SIG-M5 treated with dmso at 0.1 percent for 504 hours (cell line): ENCODE data around the gene ADAM8.
A peak's percentile ranks its signal among the peaks of the same experiment; 100 is the strongest.

Experiments
- DNase-seq: peaks from one replicate; lab custom pipeline; 2025; ENCODE audit not compliant: unreplicated experiment; lab: John Stamatoyannopoulos, UW

ADAM8 gene

DNA sequence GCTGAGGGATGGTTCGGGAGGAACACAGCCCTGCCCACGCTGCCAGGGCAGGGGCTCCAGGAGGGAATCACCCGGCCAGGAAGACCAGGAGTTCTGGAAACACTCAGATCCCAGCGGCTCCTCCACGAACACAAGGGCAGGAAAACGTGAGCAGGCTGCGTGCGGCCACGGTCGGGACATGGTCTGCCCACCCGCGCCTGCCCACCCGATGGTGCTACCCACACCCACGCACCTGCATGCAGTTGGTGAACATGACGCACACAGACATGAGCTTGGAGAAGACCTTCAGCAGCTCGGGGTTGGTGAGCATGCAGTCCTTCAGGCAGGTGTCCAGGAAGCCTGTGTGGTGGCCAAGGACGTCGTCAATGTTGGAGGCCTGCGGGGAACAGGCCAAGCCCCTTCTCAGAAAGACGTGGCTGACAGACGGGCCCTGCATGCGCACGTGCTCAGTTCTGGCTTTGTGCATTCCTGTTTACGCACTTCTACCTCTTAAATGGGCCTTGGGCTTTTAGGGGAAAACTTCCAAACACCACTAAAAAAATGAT lies 6.2 kb upstream of the ADAM8 start:
- no peak for DNase-seq

DNA sequence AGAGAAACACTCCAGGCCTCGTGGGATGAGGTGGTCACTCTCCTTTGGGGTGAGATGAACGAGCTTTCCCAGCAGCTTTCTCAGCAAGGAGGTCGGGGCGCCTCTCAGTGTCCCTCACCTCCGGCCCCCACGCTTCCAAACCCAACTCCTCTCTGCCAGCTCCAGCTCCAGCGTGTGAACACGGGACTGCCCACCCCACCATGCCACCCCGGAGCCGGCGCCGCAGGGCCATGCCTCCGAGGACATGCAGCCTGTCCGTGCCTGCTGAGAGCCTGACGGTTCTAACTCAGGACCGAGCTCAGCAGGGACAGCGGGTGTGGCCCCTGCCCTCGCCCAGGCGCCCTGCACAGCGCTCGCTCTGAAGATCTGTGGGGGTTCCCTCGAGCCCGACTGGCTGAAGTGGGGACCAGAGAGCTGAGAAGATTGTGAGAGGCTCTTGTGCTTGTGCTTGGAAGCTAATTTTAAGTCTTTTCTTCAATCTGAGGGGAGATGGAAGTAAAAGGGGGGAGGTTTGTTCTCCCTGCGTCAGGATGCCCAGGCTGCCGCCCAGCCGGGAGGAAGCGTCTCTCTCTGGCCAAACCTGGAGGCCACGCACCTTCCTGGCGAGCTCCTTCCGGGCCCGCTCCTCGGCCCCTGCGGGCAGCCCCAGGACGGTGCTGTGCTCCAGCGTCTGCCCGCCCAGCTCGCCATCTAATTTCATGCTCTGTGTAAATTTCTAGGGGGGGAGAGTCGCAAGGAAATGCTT lies 5.1 kb upstream of the ADAM8 start:
- DNase-seq = no peak

DNA sequence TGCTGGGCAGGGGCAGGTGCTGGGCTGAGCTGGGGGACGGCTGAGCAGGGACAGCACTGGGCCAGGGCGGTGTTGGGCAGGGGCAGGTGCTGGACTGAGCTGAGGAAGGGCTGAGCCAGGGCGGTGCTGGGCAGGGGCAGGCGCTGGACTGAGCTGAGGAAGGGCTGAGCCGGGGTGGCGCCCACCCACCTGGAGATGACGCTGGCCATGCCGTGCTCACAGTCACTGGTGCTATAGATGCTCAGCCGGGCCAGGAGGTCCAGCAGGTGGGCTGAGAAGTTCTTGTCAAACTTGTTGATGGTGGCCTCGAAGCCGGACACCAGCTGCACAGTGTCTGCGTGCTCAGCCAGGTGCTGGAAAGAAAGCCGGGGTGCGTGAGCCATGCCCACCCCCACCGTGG lies 4.4 kb upstream of the ADAM8 start:
- no peak for DNase-seq

DNA sequence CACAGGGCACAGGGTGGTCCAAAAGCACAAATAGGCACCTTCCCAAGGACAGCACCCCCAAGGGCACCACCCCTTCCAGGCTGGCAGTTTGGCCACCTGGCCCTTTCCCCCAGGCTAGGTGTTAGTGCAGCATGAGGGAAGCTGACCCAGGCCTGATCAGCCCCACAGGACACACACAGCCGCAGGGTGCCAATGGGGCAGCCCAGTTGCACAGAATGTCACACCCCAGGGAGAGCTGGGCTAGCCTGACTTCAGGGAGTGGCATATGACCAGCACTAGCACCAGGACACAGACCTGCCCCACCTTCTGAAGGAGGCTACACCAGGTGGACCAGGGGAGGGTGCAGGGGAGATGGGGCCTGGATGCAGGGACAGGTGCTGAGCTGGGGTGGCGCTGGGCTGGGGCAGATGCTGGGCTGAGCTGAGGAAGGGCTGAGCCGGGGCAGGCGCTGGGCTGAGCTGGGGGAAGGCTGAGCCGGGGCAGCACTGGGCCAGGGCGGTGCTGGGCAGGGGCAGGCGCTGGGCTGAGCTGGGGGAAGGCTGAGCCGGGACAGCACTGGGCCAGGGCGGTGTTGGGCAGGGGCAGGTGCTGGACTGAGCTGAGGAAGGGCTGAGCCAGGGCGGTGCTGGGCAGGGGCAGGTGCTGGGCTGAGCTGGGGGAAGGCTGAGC lies 3.9 kb upstream of the ADAM8 start:
- no peak for DNase-seq

DNA sequence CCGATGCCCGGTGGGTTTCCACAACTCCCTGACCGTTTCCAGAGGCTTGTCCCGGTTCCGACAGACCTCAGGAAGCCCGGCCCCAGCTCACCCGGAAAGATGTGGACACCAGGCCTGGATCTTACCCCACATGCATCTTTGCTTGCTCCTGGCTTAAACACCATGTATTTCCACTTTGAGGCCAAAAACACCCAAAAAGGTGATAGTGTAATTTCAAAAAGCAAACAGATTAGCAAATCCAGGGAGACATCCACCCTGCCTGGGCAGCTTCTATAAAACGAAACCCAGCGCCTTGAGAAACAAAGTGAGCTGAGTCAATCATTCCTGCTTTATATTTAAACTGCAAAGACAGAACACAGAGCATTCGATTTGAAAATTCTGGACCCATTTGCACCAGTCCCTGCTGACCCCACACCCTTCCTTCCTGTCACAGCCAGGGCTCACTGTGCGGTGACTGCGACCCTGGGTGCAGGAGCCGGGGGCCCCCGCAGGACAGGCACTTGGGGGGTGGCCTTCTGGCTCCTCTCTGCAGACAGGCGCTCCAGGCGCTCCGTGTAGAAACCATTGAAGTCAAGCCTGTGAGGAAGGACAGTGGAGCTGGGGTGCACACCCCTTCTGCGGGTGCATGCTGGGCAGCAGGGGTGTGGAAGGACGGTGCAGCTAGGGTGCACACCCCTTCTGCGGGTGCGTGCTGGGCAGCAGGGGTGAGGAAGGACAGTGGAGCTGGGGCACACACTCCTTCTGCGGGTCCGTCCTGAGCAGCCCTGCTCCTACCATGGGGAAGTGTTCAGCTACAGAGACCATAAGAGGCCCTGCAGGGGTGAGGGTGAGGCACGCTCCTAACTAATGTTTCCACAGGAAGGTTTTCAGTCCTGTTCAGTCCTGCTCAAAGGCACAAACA lies 2.9 kb upstream of the ADAM8 start:
- no peak for DNase-seq

DNA sequence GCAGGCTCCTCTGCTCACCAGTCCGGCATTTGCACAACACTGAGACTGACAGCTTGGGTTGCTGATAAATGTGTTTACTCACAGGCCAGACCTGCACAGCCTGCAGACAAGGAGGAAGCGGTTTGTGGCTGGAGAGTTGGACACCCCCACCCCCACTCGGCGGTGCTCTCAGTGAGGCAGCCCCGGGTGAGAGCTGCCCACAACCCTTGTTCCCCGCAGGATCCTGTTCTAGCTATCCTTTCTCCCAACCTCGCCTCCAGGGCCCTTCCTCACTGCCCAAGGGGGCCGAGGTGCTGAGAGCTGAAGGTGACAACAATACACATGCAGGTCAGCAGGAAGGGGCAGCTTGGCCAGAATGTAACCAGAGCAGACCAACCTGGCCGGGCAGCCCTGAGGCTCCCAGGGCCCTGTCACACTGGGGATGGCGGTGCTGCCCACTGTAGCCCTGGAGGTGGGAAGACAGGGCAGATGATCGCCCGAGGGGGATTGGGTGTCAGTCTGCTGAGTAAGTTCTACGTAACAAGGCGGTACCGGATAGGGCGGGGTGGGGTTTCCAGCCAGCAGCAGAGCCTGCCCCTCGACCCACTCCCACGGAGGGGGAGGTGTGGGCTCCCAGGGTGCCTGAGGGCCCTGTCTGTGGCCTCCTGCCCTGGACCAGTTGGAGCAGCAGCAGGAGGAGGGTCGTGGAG lies 2.1 kb upstream of the ADAM8 start:
- peak; percentile 72 for DNase-seq

DNA sequence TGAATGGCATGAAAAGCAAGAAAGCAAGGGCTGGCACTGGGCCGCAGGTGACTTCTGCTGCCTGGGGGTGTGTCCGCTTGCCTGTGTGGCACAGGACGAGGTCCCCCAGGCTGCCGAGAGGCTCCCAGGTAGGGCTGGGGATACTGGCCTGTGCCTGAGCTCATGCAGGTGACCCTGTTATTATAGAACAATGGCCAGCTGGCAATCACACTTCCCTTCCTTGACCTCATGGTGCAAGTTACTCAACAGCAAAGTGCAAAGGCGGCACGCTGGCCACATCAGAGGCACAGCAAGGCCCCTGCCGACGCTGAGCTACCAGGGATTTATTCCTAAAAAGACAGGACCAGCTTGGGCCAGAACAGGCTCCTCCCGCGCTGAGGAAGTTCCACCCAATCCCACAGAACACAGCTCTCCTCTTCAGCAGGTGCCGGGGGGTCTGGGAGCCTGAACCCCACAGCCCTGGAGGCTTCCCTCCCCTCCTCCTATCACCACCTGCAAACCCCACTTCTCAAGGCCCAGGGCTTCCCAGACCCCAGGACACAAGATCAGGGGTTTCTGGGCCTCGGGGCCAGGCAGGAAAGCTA lies 1.4 kb upstream of the ADAM8 start:
- no peak for DNase-seq

DNA sequence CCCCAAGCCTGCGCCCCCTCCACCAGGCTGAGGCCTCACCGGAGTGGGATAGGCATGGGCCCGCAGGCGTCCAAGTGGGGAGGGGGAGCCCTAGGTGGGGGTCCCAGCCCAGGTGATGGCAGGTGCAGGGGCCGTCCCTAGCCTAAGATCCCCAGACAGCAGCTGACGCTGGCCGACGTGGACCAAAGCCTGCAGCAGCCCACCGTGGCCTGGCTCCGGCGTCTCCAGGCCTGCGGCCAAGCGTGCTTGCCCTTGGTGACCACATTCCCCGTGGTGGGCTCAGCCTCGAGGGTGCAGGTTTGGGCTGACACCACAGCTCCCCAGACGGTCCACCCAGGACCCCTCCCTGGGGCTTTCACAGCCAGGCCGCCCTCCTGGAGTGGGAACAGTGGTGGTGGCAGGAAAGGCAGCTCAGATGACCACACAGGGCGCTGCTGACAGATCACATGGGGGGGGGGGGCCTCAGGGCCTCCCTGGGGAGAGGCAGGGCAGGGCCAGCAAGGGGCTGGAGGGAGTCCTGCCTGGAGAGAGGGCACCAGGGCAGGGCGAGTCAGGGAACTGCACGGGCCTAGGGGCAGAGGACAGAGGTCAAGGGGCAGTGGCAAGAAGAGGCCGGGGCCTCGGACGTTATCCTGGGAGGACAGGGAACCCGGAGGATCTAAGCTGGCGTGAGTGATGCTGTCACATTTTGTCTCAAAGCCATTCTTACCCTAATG lies 767 bp upstream of the ADAM8 start:
- DNase-seq = no peak

DNA sequence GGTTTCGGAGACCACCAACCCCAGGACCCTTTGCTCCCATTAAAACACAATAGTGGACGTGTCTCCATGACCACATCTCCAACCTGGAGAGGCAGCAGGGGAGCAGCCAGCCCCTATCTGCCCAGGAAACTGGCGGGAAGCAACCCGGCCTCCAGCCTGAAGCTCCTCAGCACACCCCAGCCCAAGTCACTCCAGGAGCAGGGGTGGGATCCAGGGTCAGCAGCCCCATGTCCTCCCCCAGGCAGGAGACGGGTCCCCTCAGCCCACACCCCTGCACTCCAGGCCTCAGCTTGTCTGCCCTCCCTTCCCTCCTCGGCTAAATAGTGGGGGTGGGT lies 601 bp downstream of the ADAM8 start:
- no peak for DNase-seq

DNA sequence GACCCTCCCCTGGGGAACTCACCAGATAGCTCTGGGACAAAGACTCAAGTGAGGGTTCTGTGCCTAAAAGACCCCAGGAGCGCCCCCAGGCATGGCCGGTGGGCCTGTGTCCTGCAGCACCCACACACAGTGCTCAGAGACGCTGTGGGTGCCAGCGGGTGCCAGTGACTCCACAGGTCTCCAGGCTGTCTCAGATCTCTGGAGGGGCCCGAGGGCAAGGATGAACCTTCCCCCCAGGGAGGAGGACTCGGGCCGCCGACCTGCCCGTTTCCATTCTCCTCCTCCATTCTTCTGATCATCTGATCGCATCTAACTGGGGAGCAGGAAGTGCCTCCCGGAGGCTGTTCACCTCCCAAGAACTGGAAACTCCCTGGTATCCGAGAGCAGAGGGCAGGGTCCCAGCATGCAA lies 980 bp downstream of the ADAM8 start:
- no peak for DNase-seq

DNA sequence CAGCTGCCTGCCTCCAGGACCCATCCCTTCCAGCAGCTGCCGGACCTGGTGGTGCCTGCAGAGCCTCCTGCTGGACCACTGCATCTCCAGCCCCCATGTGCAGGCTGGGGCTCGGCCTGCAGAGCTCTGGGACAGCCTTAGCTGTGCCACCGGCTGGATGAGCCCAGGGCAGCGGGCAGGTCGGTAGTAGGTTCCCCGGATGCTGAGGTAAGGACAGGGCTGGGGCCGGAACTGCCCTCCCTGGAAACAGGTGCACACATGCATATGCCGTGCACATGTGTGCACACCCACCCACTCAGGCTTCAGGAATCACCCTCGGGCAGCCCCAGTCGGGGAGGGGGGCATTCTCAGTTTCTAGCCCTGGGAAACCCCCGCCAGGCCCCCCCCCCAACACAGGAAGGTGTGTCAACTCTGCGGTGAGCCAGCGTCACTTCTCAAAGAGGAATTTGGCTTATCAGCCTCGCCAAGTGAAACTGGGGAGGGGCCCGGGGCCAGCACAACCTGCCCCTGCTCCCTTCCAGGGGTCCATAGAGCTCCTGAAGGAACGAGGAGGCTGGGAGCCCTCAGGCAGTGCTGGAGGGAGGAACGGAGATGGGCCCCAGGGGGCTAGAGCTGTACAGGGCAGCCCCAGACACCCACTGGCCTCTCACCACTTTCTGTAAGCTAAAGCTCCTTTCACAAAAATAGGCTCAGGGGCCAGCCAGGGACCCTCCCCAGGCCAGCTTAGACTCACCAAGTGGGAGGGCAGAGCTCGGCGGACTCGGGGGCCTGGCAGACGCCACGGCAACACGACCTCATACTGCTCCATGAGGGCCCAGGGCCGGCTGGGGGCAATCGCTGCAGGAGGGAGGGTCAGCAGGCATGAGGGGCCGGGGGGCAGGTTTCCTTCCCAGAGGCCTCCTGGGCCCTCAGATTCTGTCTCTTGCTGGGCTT lies 1.7 kb downstream of the ADAM8 start:
- DNase-seq = peak; percentile 19

DNA sequence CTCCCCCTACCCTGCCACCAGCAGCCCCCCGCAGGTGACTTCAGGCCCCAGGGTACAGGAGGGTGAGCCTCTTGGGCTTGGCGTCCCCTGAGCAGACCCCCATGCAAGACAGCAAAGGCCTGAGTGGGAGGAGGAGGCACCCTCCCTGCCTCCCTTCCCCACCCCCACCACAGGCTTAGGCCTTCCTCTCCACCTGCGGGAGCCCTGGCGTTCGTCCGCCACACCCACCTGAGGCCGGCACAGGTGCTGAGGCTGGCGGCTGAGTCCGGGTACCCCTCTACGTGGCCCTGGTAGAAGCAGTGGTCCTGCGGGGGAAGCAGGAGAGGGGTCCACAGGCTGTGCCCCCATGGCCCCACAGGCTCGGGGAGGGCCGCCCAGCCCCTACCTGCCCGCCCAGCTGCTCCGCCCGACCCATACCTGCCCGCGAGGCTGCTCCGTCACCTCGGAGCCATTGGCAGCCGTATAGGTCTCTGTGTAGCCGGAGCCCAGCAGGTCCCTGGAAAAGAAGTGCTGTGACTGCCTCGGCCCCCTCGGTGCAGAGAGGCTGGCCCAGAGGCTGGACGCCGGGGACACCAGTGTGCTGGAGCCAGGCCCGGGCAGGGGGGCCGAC lies 3.0 kb downstream of the ADAM8 start:
- no peak for DNase-seq

DNA sequence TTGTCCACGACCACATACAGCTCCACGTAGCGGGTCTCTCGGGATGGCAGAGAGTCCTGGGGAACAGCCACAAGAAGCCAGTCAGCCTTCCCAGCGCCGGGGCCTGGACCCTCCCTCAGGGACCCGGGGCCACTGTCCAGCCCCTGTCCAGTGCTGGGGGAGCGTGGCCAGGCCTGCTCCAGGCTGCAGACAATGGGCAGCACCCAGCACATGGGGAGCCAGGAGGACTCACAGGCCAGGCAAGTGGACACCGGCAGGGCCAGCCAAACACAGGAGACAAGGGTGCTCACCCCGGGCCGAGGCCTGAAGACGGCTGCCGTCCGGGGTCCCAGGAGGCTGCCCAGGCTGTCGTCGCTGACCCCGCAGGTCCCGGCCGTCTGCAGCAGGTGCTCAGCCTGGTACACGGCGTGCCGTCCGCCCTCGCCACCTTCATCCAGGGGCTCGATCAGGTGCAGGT lies 3.7 kb downstream of the ADAM8 start:
- DNase-seq = no peak

DNA sequence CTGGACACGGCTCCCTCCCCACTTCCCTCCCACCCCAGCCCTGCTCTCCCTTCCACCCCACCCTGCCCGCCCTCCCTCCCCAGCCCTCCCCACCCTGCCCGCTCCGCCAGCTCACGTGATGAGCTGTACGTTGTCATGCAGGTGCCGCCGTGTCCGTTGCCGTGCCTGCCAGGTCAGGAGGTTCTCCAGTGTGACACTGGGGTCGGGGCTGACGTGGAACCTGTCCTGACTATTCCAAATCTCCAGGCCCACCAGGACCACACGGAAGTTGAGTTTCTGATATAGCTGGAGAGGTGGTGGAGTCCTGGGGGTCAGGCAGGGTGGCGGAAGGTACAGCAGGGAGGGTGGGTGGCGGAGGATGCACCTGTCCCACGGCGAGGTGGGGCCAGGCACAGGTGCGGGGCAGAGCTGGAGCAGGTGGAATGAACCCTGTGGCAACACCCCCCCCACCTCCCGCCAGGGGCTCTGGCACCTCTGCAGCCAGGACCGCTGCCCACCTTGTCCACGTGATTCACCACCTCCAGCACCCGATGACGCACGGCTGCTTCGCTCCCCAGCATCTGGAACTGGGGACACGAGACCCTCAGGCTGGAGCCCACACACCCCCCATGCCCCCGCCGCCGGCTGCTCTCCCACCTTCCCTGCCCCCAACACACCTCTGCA lies 4.2 kb downstream of the ADAM8 start:
- DNase-seq = no peak

DNA sequence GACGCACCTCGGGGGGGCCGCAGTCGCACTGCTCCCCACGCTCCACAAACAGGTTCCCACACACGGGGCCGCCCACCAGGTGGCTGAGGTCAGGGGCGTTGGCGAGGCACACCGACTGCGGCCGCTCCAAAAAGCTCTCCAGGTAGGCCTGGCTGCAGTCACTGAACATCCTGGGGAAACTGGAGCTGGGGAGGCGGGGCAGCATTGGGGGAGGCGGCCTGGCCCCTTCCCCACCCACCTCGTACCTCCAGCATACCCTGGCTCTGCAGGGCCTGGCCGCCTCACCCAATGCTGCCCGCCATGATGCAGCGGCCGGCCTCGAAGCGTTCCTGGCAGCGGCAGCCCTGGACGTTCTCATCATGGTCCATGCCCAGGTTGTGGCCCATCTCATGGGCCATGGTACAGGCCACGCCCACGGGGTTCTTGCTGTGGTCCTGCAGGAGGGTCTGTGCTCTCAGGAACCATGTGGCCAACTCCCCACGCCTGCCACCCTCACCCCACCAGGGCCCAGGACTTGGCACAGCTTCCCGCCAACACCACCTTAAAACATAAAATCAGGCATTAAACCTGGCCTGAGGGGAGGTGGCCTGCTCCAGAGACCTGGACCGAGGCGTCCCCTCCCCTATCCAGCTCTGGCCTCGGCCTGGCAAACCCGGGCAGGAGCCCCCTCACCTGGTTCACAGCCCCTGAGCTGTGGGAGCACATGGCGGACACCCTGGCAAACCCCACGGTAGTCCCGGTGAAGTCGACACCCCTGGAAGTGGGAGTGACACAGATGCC lies 5.0 kb downstream of the ADAM8 start:
- DNase-seq = no peak

DNA sequence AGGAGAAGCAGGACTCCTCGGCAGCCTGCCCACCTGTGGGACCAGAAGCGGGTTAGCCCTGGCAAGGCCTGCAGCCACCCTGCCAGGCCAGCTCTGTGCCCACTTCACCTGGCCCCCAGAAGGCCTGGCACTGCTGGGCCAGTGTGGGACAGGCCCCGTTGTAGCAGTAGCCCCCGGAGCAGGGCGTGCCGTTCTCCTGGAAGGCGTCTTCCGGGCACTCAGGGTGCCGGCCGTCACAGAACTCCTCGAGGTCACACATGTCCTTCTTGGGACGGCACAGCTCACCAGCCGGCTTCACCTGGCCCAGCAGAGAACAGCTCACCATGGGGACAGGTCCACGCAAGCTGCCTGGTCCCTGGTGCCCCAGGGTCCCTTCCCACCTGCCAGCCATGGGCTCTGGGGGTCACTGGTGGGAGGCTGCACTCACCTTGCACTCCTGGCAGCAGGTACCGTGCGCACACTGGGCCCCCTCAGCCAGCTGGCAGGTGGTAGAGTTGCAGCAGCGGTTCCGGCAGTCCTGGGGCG lies 5.8 kb downstream of the ADAM8 start:
- no peak for DNase-seq

DNA sequence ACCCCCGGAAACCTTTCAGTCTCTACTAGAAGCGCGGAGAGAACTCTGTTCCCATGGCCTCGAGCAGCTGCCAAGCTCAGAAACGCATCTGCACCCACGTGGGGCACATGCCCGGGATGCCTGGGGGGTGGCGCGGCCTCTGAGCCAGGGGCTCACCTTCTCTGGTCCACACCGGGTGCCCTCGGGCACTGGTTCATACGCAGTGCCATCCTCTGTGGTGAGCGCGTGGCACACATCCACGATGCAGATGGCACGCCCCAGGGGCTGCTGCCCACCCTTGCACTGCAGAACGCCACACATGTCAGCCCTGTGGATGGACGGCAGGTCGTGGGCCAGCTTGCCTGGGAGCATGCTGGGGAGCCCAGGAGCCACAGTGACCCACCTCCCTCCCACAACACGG lies 6.5 kb downstream of the ADAM8 start:
- DNase-seq = no peak
